Smooth muscle cell (in vitro differentiated cells): ENCODE measurements around the gene APOC1. TPM values are rescaled to one million over a fixed set of nuclear protein-coding genes. Genes with fewer than 3 reads are reported as not detected.
A peak's percentile ranks its signal among the peaks of the same experiment; 100 is the strongest.
"Not testable (repeated sequence)": the region's sequence is repeated elsewhere in the genome, so short reads cannot be mapped to it uniquely, and the experiment has no call there.

ENCODE experiments used
- DNase-seq: peaks from one replicate; lab custom pipeline; 2025; ENCODE audit not compliant: unreplicated experiment; lab: John Stamatoyannopoulos, UW
- H2AFZ ChIP-seq: fragments of 200-600 bp; sonication (generic); 2 replicates; pipeline ENCODE4 v1.6.0; 2016; ENCODE audit warnings: antibody characterized with exemption, low read depth, mild to moderate bottlenecking
- H3F3A ChIP-seq: fragments of 200-600 bp; sonication (generic); 2 replicates; pipeline ENCODE4 v1.6.0; 2017; ENCODE audit warnings: antibody characterized with exemption, low read depth
- H3K27ac ChIP-seq: fragments of 200-600 bp; sonication (generic); 2 replicates; pipeline ENCODE4 v1.5.1; 2016; ENCODE audit warnings: low read depth, mild to moderate bottlenecking
- H3K27me3 ChIP-seq: fragments of 200-600 bp; sonication (generic); 2 replicates; pipeline ENCODE4 v1.6.1; 2016; ENCODE audit warnings: low read depth, mild to moderate bottlenecking
- H3K36me3 ChIP-seq: fragments of 200-600 bp; sonication (generic); 2 replicates; pipeline ENCODE4 v1.5.1; 2016; ENCODE audit warnings: low read depth
- H3K4me1 ChIP-seq: fragments of 200-600 bp; sonication (generic); 2 replicates; pipeline ENCODE4 v1.5.1; 2016; ENCODE audit warnings: low read depth
- H3K4me2 ChIP-seq: fragments of 200-600 bp; sonication (generic); 2 replicates; pipeline ENCODE4 v1.6.0; 2016; ENCODE audit warnings: mild to moderate bottlenecking
- H3K4me3 ChIP-seq: fragments of 200-600 bp; sonication (generic); 2 replicates; pipeline ENCODE4 v1.5.1; 2016; ENCODE audit warnings: mild to moderate bottlenecking
- H3K79me2 ChIP-seq: fragments of 200-600 bp; sonication (generic); 2 replicates; pipeline ENCODE4 v1.6.0; 2016; ENCODE audit warnings: low read depth, mild to moderate bottlenecking
- H3K9ac ChIP-seq: fragments of 200-600 bp; sonication (generic); 2 replicates; pipeline ENCODE4 v1.6.0; 2016; ENCODE audit warnings: low read depth
- H3K9me3 ChIP-seq: fragments of 200-600 bp; sonication (generic); replicated peaks from 2 replicates; pipeline ENCODE4 v1.5.1; 2016; ENCODE audit warnings: low read depth
- H4K20me1 ChIP-seq: fragments of 200-600 bp; sonication (generic); 2 replicates; pipeline ENCODE4 v1.6.0; 2016; ENCODE audit warnings: low read depth
- CTCF ChIP-seq: fragments of 200-600 bp; sonication (generic); IDR thresholded peaks from 2 replicates; pipeline ENCODE4 v1.5.1; 2017; ENCODE audit warnings: borderline replicate concordance, mild to moderate bottlenecking, antibody characterized with exemption; ENCODE audit not compliant: insufficient read depth, poor library complexity, severe bottlenecking
- WGBS: methylation state at CpG from one replicate; pipeline ENCODE4 v1.1.7; 2016; ENCODE audit warnings: low lambda C conversion rate; 5-methylcytosine and 5-hydroxymethylcytosine counted together
- polyA plus RNA-seq: library from polyadenylated mRNA; unstranded; fragments of >200 nt; fragmentation: Nextera tagmentation; extraction: Ambion mirVana; gene quantifications from 2 replicates; pipeline ENCODE4 v1.2.1, GENCODE V29; 2016
- total RNA-seq: library from RNA; depleted of rRNA; stranded (reverse); fragments of >200 nt; gene quantifications from 2 replicates; pipeline ENCODE4 v1.2.3, GENCODE V29; 2014

APOC1 gene
- total RNA-seq (8.0 and 28.4 TPM in 2 replicates), polyA plus RNA-seq (28.6 and 31.5 TPM in 2 replicates)

GRCh38 chr19:44914433-44915206, at the start of gene APOC1:
Gene APOC1 (plus strand): TSS chr19:44914608. CDS start chr19:44914892, 284 bp downstream.
- H2AFZ ChIP-seq: peak within 1 kb of the TSS; percentile 84
- not testable (repeated sequence) for H3K9me3 ChIP-seq, H3F3A ChIP-seq, H3K36me3 ChIP-seq, H3K79me2 ChIP-seq, H3K27me3 ChIP-seq, H4K20me1 ChIP-seq, H3K4me1 ChIP-seq
- H3K9ac ChIP-seq: peak within 1 kb of the TSS; percentile 88
- WGBS: 4% methylated on average over 28 of the region's 28 CpGs
- DNase-seq: peak; percentile 44
- H3K4me3 ChIP-seq: peak within 1 kb of the TSS; percentile 69
- H3K4me2 ChIP-seq: peak within 1 kb of the TSS; percentile 93
- H3K27ac ChIP-seq: peak within 1 kb of the TSS; percentile 57

DNA sequence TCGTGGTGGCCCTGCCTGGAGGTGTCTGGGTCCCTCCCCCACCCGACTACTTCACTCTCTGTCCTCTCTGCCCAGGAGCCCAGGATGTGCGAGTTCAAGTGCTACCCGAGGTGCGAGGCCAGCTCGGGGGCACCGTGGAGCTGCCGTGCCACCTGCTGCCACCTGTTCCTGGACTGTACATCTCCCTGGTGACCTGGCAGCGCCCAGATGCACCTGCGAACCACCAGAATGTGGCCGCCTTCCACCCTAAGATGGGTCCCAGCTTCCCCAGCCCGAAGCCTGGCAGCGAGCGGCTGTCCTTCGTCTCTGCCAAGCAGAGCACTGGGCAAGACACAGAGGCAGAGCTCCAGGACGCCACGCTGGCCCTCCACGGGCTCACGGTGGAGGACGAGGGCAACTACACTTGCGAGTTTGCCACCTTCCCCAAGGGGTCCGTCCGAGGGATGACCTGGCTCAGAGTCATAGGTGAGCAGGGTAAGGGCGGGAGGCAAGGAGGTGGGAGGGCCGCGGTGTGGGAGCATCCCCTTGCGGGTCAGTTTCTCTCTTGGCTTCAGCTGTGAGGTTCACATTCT, 49.1 kb upstream of the APOC1 start:
- DNase-seq: no peak
- Histone ChIP-seq H3K4me1 (no peaks in the 10 kb centered on the region), H2AFZ (no peak overlapping the region), H3K36me3 (no peaks in the 10 kb centered on the region), H3K79me2 (peaks cover 72% of the 10 kb centered on the region), H3K4me3 (no peak overlapping the region), H3K4me2 (no peak overlapping the region), H3K9me3 (no peaks in the 10 kb centered on the region), H3F3A (no peaks in the 10 kb centered on the region), H3K9ac (no peak overlapping the region), H3K27me3 (no peaks in the 10 kb centered on the region), H4K20me1 (peaks cover 77% of the 10 kb centered on the region), H3K27ac (no peak overlapping the region)
- WGBS: 98% methylated on average over 27 of the region's 27 CpGs
- no peak for TF ChIP-seq CTCF

- WGBS: 95% methylated on average over 4 of the region's 4 CpGs
- Histone ChIP-seq H3K36me3 (no peaks in the 10 kb centered on the region), H3K9ac (no peak overlapping the region), H3F3A (no peaks in the 10 kb centered on the region), H3K4me3 (no peak overlapping the region), H3K27ac (no peak overlapping the region), H3K79me2 (peaks cover 60% of the 10 kb centered on the region), H3K4me2 (no peak overlapping the region), H3K9me3 (no peaks in the 10 kb centered on the region), H3K4me1 (no peaks in the 10 kb centered on the region), H2AFZ (no peak overlapping the region), H4K20me1 (peaks cover 72% of the 10 kb centered on the region), H3K27me3 (no peaks in the 10 kb centered on the region)
- no peak for DNase-seq
- no peak for TF ChIP-seq CTCF
Observed at GRCh38 chr19:44866664-44867063, 47.7 kb upstream of the APOC1 start.

GRCh38 chr19:44867578-44867977, 46.8 kb upstream of the APOC1 start:
- no peaks in the 10 kb centered on the region for H3F3A ChIP-seq
- H3K79me2 ChIP-seq: peaks cover 55% of the 10 kb centered on the region
- H3K4me2 ChIP-seq: no peak overlapping the region
- H3K4me3 ChIP-seq: no peak overlapping the region
- H3K9me3 ChIP-seq: no peaks in the 10 kb centered on the region
- no peaks in the 10 kb centered on the region for H3K27me3 ChIP-seq
- H4K20me1 ChIP-seq: peaks cover 71% of the 10 kb centered on the region
- H3K9ac ChIP-seq: no peak overlapping the region
- TF ChIP-seq CTCF: no peak
- 97% methylated on average over 12 of the region's 12 CpGs for WGBS
- no peaks in the 10 kb centered on the region for H3K4me1 ChIP-seq
- no peak for DNase-seq
- H3K36me3 ChIP-seq: peaks cover 5% of the 10 kb centered on the region
- no peak overlapping the region for H2AFZ ChIP-seq
- H3K27ac ChIP-seq: no peak overlapping the region
